ENCODE measurements around the gene NAALADL2. TPM values are rescaled to one million over a fixed set of nuclear protein-coding genes. Genes with fewer than 3 reads are reported as not detected.

The NAALADL2 gene
- polyA plus RNA-seq, 1 experiment = 6.3 TPM

DNA sequence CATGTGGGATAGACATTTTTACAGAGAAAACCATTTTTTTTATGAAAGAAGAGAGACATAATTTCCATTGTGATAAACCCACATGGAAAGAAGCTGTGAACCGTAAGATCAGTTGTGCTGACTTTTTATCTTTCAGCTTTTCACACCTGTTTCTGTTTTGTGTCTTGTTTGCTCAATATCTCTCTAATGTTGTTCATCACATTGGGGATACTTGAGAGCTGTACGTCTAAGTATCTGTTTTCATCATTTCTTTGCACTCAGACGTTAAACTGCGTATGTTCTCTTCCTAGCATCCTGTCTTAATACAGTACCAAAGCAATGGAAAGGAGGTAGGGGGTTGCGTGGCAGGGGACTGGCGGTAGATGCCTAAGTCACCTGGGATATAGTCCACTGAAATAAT is 449.0 kb downstream of the NAALADL2 start:
- H3K27ac ChIP-seq (ENCODE audit: low read depth, low read length) = no peak overlapping the region
- H3K4me3 ChIP-seq (ENCODE audit: low read depth, low read length) = no peak overlapping the region
- no peaks in the 10 kb centered on the region for H3K9me3 ChIP-seq (ENCODE audit: control insufficient read depth, insufficient read depth, low read length)
- no peak for DNase-seq (ENCODE audit: low read depth, low spot score)
- ChIA-PET CTCF (no interaction called here), POLR2A (no interaction called here)
- TF ChIP-seq, protein P1, sequence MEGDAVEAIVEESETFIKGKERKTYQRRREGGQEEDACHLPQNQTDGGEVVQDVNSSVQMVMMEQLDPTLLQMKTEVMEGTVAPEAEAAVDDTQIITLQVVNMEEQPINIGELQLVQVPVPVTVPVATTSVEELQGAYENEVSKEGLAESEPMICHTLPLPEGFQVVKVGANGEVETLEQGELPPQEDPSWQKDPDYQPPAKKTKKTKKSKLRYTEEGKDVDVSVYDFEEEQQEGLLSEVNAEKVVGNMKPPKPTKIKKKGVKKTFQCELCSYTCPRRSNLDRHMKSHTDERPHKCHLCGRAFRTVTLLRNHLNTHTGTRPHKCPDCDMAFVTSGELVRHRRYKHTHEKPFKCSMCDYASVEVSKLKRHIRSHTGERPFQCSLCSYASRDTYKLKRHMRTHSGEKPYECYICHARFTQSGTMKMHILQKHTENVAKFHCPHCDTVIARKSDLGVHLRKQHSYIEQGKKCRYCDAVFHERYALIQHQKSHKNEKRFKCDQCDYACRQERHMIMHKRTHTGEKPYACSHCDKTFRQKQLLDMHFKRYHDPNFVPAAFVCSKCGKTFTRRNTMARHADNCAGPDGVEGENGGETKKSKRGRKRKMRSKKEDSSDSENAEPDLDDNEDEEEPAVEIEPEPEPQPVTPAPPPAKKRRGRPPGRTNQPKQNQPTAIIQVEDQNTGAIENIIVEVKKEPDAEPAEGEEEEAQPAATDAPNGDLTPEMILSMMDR (IDR thresholded peaks at IDR 0.05; ENCODE audit: low read depth, low read length) = no peak
- H3K27me3 ChIP-seq (ENCODE audit: control insufficient read depth, insufficient read depth, low read length) = no peaks in the 10 kb centered on the region

DNA sequence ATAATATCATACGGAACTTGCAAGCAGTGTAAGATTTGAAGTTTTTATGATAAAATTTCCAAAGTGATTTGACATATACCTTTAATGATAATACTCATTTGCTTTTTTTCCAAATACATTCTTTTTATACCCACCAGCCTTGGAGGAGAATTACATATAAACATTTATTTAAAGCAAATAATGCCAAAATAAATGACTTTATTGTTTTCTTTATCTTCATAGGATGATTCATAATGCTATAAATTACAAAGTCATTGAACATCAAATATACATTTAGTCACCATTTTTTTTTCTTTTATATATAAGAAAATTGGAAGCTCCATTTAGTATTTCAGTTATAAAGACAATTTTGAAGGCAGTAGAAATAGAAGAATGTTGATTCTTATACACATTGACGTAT is 450.9 kb downstream of the NAALADL2 start:
- TF ChIP-seq, protein P1 (IDR thresholded peaks at IDR 0.05; ENCODE audit: low read depth, low read length) = no peak
- H3K9me3 ChIP-seq (ENCODE audit: control insufficient read depth, insufficient read depth, low read length) = no peaks in the 10 kb centered on the region
- no peak overlapping the region for H3K4me3 ChIP-seq (ENCODE audit: low read depth, low read length)
- H3K27me3 ChIP-seq (ENCODE audit: control insufficient read depth, insufficient read depth, low read length) = no peaks in the 10 kb centered on the region
- POLR2A ChIA-PET = no interaction called here
- CTCF ChIA-PET = no interaction called here
- DNase-seq (ENCODE audit: low read depth, low spot score) = no peak
- H3K27ac ChIP-seq (ENCODE audit: low read depth, low read length) = no peak overlapping the region

DNA sequence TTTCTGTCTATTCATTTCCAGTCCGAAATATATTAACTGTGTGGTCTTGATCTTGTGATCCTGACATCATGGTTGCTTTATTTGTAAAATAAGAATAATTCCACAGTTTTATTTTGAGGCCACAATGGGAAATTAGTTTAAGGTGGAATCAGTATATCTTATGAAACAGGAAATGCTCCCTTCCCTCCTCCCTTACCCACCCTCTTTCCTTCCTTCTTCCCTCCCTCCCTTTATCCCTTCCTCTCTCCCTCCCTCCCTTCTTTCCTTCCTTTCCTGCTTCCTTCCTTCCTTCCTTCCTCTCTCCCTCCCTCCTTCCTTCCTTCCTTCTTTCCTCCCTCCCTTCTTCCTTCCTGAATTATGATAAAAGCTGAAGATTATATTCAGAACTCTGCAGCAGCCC is 452.3 kb downstream of the NAALADL2 start:
- Histone ChIP-seq H3K9me3 (ENCODE audit: control insufficient read depth, insufficient read depth, low read length) (no peaks in the 10 kb centered on the region), H3K27me3 (ENCODE audit: control insufficient read depth, insufficient read depth, low read length) (no peaks in the 10 kb centered on the region), H3K27ac (ENCODE audit: low read depth, low read length) (no peak overlapping the region), H3K4me3 (ENCODE audit: low read depth, low read length) (no peak overlapping the region)
- DNase-seq (ENCODE audit: low read depth, low spot score) = no peak
- TF ChIP-seq, protein P1 (IDR thresholded peaks at IDR 0.05; ENCODE audit: low read depth, low read length) = no peak
- POLR2A ChIA-PET = no interaction called here
- CTCF ChIA-PET = no interaction called here

DNA sequence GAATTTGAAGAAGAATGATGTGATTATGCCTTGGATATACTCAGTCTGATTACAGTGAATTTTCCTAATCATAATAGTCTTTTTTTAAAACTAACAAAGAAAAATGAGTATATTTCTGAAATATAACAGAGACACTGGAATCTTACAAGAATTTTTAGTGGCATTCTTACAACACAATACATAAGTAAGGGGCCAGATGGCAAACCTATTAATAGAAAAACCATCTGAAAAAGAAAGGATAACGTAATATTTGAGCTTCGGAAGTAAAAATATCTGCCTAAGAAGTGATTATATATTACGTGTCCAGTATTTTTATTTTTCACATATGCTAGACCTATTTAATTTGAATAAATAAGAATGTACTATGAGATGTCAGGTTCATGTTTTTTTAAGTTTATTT is 452.8 kb downstream of the NAALADL2 start:
- TF ChIP-seq, protein P1 (IDR thresholded peaks at IDR 0.05; ENCODE audit: low read depth, low read length) = no peak
- Histone ChIP-seq H3K4me3 (ENCODE audit: low read depth, low read length) (no peak overlapping the region), H3K27me3 (ENCODE audit: control insufficient read depth, insufficient read depth, low read length) (no peaks in the 10 kb centered on the region), H3K27ac (ENCODE audit: low read depth, low read length) (no peak overlapping the region), H3K9me3 (ENCODE audit: control insufficient read depth, insufficient read depth, low read length) (no peaks in the 10 kb centered on the region)
- CTCF ChIA-PET = no interaction called here
- POLR2A ChIA-PET = no interaction called here
- no peak for DNase-seq (ENCODE audit: low read depth, low spot score)

DNA sequence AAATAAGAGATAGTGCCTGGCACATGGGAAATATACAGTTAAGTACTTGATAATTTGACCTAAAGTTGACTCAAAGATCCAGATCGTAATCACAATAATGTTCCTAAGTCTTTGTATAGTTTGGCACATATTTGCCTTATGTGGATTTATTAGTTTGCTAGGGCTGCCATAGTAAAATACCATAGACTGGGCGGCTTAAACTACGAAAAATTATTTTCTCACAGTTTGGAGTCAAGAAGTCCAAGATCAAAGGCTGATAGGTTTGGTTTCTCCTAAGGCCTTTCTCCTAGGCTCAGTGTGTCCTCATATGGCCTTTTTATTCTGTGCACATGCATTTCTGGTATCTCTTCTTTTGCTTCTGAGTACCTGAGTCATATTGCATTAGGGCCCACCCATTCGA is 453.7 kb downstream of the NAALADL2 start:
- Histone ChIP-seq H3K27ac (ENCODE audit: low read depth, low read length) (no peak overlapping the region), H3K9me3 (ENCODE audit: control insufficient read depth, insufficient read depth, low read length) (no peaks in the 10 kb centered on the region), H3K4me3 (ENCODE audit: low read depth, low read length) (no peak overlapping the region), H3K27me3 (ENCODE audit: control insufficient read depth, insufficient read depth, low read length) (no peaks in the 10 kb centered on the region)
- ChIA-PET CTCF (no interaction called here), POLR2A (no interaction called here)
- TF ChIP-seq, protein P1 (IDR thresholded peaks at IDR 0.05; ENCODE audit: low read depth, low read length) = no peak
- no peak for DNase-seq (ENCODE audit: low read depth, low spot score)
